T-cell (primary cell): Measurements from ENCODE around the gene GLIS1. TPM values are rescaled to one million over a fixed set of nuclear protein-coding genes. Genes with fewer than 3 reads are reported as not detected.

Experiments
- ATAC-seq, 4 experiments: fragments of 200-7000 bp in 3 of 4; fragments of 150-1000 bp in 1 of 4; cut with Tn5 transposase; replicated peaks in 1 of 4; 1 replicate in 3 of 4; 2 replicates in 1 of 4; pipeline ENCODE4 v1.10.0; 2021; ENCODE audit warnings: moderate library complexity in 3 of 4, mild to moderate bottlenecking in 2 of 4, moderate number of reproducible peaks in 1 of 4
- CTCF ChIA-PET, 2 donors: fragments of 300-600 bp; sonication (Branson Sonifier 250); formaldehyde crosslinking; loops; one replicate each; lab custom pipeline; 2022; ENCODE audit warnings: antibody characterized with exemption in 2 of 2; lab: Charles Lee
- POLR2A ChIA-PET, 2 donors: fragments of 300-600 bp; sonication (Branson Sonifier 250); formaldehyde crosslinking; loops; one replicate each; lab custom pipeline; 2022; ENCODE audit warnings: antibody characterized with exemption in 2 of 2; lab: Charles Lee
- DNase-seq, 35 experiments: peaks; one replicate each; pipeline versions ENCODE4 v3.0.0 to v3.0.0-alpha.2; 2013 to 2023
- H3K27ac ChIP-seq: one replicate; pipeline ENCODE4 v1.5.1; 2013; ENCODE audit warnings: low read length
- H3K27me3 ChIP-seq, 2 experiments: replicated peaks in 1 of 2; 1 replicate in 1 of 2; 2 replicates in 1 of 2; pipeline versions ENCODE4 v1.6.1 to v1.7.0; 2013; ENCODE audit warnings: low read length in 1 of 2, mixed read lengths in 1 of 2; ENCODE audit not compliant: control insufficient read depth in 2 of 2, insufficient read depth in 2 of 2; ENCODE audit errors: extremely low read depth in 1 of 2
- H3K36me3 ChIP-seq, 2 donors: 1 replicate in 1 of 2; 2 replicates in 1 of 2; pipeline versions ENCODE4 v1.6.1 to v1.7.0; 2013; ENCODE audit warnings: low read length in 1 of 2; ENCODE audit not compliant: control insufficient read depth in 2 of 2, insufficient read depth in 1 of 2; ENCODE audit errors: extremely low read depth in 1 of 2
- H3K4me1 ChIP-seq, 2 experiments: 1 replicate in 1 of 2; 2 replicates in 1 of 2; pipeline versions ENCODE4 v1.6.1 to v1.7.0; 2013; ENCODE audit warnings: low read length in 2 of 2, mixed read lengths in 1 of 2; ENCODE audit not compliant: insufficient read depth in 2 of 2, control insufficient read depth in 1 of 2; ENCODE audit errors: extremely low read depth in 1 of 2
- H3K4me3 ChIP-seq, 2 donors: 1 replicate in 1 of 2; 2 replicates in 1 of 2; pipeline versions ENCODE4 v1.5.1 to v1.7.0; 2013; ENCODE audit warnings: mild to moderate bottlenecking in 2 of 2, low read length in 1 of 2, moderate library complexity in 1 of 2; ENCODE audit not compliant: control insufficient read depth in 1 of 2; ENCODE audit errors: extremely low read depth in 1 of 2
- H3K9me3 ChIP-seq: 2 replicates; pipeline ENCODE4 v1.7.0; 2013
- H3K27ac Mint-ChIP-seq, 2 donors: one replicate each; pipeline ENCODE4 v1.8.0; 2020 to 2021; ENCODE audit warnings: mild to moderate bottlenecking in 2 of 2, mixed read lengths in 2 of 2
- H3K27me3 Mint-ChIP-seq, 2 donors: one replicate each; pipeline ENCODE4 v1.8.0; 2021 to 2022; ENCODE audit warnings: mixed read lengths in 2 of 2
- H3K36me3 Mint-ChIP-seq: one replicate; pipeline ENCODE4 v1.8.0; 2021; ENCODE audit warnings: mixed read lengths
- H3K4me1 Mint-ChIP-seq, 3 donors: one replicate each; pipeline ENCODE4 v1.8.0; 2020 to 2022; ENCODE audit warnings: mixed read lengths in 3 of 3, mild to moderate bottlenecking in 1 of 3
- H3K4me3 Mint-ChIP-seq, 3 donors: one replicate each; pipeline ENCODE4 v1.8.0; 2020 to 2022; ENCODE audit warnings: mild to moderate bottlenecking in 3 of 3, mixed read lengths in 3 of 3, moderate library complexity in 3 of 3
- H3K9me3 Mint-ChIP-seq, 3 donors: one replicate each; pipeline ENCODE4 v1.8.0; 2020 to 2022; ENCODE audit warnings: mixed read lengths in 3 of 3
- WGBS: methylation state at CpG from one replicate; pipeline ENCODE4 v1.1.5; 2013; ENCODE audit warnings: missing lambda C conversion rate; ENCODE audit not compliant: insufficient coverage; 5-methylcytosine and 5-hydroxymethylcytosine counted together
- total RNA-seq, 35 experiments: library from RNA in 6 of 35; stranded (reverse) in 6 of 35; fragments of 120-200 nt in 1 of 35; gene quantifications; one replicate each; pipeline versions ENCODE4 v1.2.1 to v1.2.4 and lab custom pipeline; 2013 to 2026

GLIS1 gene
- total RNA-seq, 5 donors from 2014 or later (not counting 1 experiment from before 2014, with no cell fraction given): not detected

DNA sequence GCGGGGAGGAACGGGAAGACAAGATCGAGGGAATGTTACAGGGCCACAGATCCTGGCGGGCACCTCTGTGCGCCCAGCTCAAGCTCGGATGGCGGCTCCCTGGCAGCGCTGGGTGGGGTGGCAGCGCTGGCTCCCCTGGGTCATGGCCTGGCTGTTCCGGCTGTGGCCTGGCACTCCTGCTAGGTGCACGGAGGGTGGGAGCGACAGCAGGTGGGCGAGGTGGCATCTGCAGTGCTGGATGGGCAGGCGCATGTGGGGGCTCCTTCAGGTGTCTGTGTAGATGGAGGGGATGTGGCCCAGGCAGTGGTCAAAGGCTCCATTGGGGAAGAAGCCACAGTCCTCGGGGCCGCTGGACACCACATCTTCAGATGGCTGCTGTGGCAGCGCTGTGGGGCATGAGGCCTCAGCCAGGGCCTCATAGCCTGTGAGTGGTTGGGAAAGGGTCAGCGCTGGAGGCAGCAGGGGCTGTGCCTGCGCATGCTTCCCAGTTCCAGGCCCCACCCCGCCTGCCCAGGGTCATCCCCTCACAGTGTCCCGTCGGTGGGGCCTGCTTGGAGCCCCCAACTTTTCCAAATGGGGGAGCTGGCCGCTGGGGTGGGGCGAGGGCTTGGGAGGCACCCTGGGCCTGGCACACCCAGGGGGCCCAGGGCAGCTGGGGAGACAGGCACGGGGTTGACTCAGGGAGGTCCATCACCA lies 232.5 kb downstream of the GLIS1 start:
- no peaks in the 10 kb centered on the region for H3K36me3 Mint-ChIP-seq
- H3K27me3 Mint-ChIP-seq: no peaks in the 10 kb centered on the region
- no peak for DNase-seq
- Histone ChIP-seq H3K36me3 (no peaks in the 10 kb centered on the region), H3K27ac (no peak overlapping the region), H3K4me1 (peaks cover 0 to 3% of the 10 kb centered on the region in 2 experiments), H3K9me3 (no peaks in the 10 kb centered on the region), H3K27me3 (peaks cover 0 to 6% of the 10 kb centered on the region in 2 experiments), H3K4me3 (no peak overlapping the region)
- CTCF ChIA-PET: no interaction called here
- H3K27ac Mint-ChIP-seq: no peak overlapping the region
- POLR2A ChIA-PET: no interaction called here
- H3K4me1 Mint-ChIP-seq: no peaks in the 10 kb centered on the region
- H3K4me3 Mint-ChIP-seq: no peak overlapping the region
- no peaks in the 10 kb centered on the region for H3K9me3 Mint-ChIP-seq
- no peak for ATAC-seq
- WGBS: 94% methylated on average over 22 of the region's 25 CpGs

DNA sequence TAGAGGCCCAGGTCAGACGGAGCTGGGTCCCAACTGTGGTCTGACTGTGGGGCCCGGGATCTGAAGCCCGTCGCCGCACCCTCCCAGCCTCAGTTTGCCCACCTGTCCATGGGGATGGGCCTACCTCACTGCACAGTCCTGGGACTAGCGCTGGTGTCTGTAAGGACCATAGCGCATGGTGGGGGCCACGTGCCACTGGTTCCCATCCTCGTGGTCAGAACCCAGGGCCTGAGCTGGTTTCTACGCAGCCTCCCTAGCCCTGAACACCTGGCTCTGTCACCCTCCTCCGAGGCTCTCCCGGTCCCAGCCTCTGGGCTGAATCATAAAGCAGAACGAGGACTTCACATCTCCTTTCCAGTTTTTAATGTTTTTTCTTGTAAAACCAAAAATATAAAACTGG lies 233.1 kb downstream of the GLIS1 start:
- WGBS: 82% methylated on average over 13 of the region's 13 CpGs
- Histone ChIP-seq H3K4me1 (peaks cover 0 to 3% of the 10 kb centered on the region in 2 experiments), H3K36me3 (no peaks in the 10 kb centered on the region), H3K4me3 (no peak overlapping the region), H3K27me3 (peaks cover 0 to 12% of the 10 kb centered on the region in 2 experiments), H3K27ac (no peak overlapping the region), H3K9me3 (no peaks in the 10 kb centered on the region)
- ATAC-seq (no peak), DNase-seq (no peak)
- H3K27me3 Mint-ChIP-seq: no peaks in the 10 kb centered on the region
- H3K4me1 Mint-ChIP-seq: no peaks in the 10 kb centered on the region
- H3K27ac Mint-ChIP-seq: no peak overlapping the region
- no peaks in the 10 kb centered on the region for H3K36me3 Mint-ChIP-seq
- H3K9me3 Mint-ChIP-seq: no peaks in the 10 kb centered on the region
- ChIA-PET POLR2A (no interaction called here), CTCF (no interaction called here)
- no peak overlapping the region for H3K4me3 Mint-ChIP-seq

DNA sequence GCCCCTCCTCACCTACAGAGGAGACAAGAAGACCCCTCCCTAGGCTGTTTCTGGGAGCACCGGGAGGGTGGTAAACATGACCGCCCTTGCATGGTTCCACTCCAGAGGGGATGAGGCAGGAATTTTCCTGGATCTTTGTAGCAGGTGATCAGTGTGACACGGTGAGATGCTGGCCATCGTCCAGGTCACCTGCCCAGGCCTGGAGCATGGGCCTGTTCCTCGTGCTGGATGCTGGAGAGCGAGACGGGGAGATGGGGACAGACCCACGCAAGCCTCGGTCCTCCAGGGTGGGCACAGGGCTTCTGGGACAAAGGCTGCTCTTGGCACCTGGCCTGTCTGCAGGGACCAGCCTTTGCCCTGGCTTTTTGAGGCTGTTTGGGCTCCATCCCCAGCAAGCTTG lies 233.6 kb downstream of the GLIS1 start:
- Histone ChIP-seq H3K4me3 (no peak overlapping the region), H3K27ac (no peak overlapping the region), H3K27me3 (peaks cover 0 to 17% of the 10 kb centered on the region in 2 experiments), H3K9me3 (no peaks in the 10 kb centered on the region), H3K4me1 (peaks cover 0 to 3% of the 10 kb centered on the region in 2 experiments), H3K36me3 (no peaks in the 10 kb centered on the region)
- ATAC-seq (no peak), DNase-seq (no peak)
- ChIA-PET CTCF (no interaction called here), POLR2A (no interaction called here)
- no peak overlapping the region for H3K4me3 Mint-ChIP-seq
- no peaks in the 10 kb centered on the region for H3K9me3 Mint-ChIP-seq
- WGBS: 88% methylated on average over 7 of the region's 9 CpGs
- H3K27me3 Mint-ChIP-seq: no peaks in the 10 kb centered on the region
- H3K4me1 Mint-ChIP-seq: no peaks in the 10 kb centered on the region
- H3K27ac Mint-ChIP-seq: no peak overlapping the region
- no peaks in the 10 kb centered on the region for H3K36me3 Mint-ChIP-seq

DNA sequence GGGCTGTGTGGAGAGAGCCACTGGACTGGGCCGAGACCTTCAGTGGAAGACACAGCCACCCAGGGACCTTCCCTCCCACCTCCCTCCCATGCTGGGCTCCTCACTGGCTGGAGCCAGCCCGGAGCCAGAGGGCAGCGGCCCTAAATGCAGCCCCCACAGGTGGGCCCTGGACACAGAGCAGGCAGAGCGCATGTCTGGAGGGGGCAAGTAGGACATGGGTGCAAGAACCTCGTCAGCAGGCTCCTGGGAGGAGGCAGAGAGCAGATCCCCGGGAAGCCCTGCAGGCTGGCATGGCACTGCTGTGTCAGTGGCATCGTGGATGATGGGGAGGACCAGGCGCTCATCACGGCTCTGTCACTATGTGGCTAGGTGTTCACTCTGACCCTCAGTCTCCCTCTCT lies 234.1 kb downstream of the GLIS1 start:
- H3K27me3 ChIP-seq: peaks cover 0 to 22% of the 10 kb centered on the region in 2 experiments
- ChIA-PET CTCF (no interaction called here), POLR2A (no interaction called here)
- no peaks in the 10 kb centered on the region for H3K9me3 ChIP-seq
- Mint-ChIP-seq H3K27me3 (no peaks in the 10 kb centered on the region), H3K36me3 (no peaks in the 10 kb centered on the region), H3K4me1 (no peaks in the 10 kb centered on the region), H3K27ac (no peak overlapping the region), H3K4me3 (no peak overlapping the region), H3K9me3 (no peaks in the 10 kb centered on the region)
- DNase-seq: no peak
- no peaks in the 10 kb centered on the region for H3K36me3 ChIP-seq
- 84% methylated on average over 3 of the region's 9 CpGs for WGBS
- H3K4me3 ChIP-seq: no peak overlapping the region
- no peak for ATAC-seq
- peaks cover 0 to 3% of the 10 kb centered on the region in 2 experiments for H3K4me1 ChIP-seq
- no peak overlapping the region for H3K27ac ChIP-seq

DNA sequence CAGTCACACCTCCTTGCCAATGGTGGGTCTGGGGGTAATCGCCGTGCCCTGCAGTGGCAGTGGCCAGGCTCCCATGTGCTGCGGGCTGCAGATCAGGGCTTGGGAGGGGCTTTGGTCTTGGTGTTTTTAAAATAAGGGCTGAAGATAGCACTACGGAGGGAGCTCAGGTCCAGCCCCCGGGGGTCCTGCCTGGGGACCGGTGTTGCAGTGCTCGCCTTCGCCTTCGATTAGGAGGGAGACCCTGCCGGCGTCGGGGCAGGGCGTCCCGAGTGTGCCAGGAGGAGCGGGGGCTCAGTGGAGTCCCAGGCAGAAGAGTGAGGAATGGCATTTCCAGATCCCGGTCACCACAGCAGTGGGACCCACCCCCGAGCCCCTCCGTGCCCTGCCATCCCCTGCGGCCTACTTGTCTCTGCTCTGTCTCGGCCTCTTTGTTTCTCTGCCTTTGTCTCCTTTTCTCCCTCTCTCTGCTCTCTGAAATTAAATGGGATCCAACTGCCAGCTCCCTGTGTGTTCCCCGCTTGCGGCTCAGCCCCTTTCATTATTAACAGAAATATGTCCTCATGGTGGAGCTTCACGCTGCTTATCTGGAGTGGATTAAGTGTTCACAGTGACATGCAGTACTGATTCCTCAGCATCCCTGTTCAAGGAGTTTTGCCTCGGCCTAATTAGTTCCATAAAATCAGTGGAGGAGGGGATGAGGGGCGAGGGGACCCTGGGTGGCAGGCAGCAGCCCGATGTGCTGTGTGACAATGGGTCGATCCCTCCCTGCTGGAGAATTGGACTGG lies 235.3 kb downstream of the GLIS1 start:
- H3K9me3 Mint-ChIP-seq: no peaks in the 10 kb centered on the region
- Histone ChIP-seq H3K27me3 (peaks cover 0 to 26% of the 10 kb centered on the region in 2 experiments), H3K36me3 (no peaks in the 10 kb centered on the region), H3K9me3 (no peaks in the 10 kb centered on the region), H3K4me3 (no peak overlapping the region), H3K4me1 (peaks cover 0 to 13% of the 10 kb centered on the region in 2 experiments), H3K27ac (no peak overlapping the region)
- DNase-seq (no peak), ATAC-seq (no peak)
- no peaks in the 10 kb centered on the region for H3K27me3 Mint-ChIP-seq
- POLR2A ChIA-PET: no interaction called here
- H3K4me1 Mint-ChIP-seq: peaks cover 0 to 7% (median 0%) of the 10 kb centered on the region in 3 donors
- no peaks in the 10 kb centered on the region for H3K36me3 Mint-ChIP-seq
- H3K4me3 Mint-ChIP-seq: no peak overlapping the region
- H3K27ac Mint-ChIP-seq: no peak overlapping the region
- 93% methylated on average over 21 of the region's 27 CpGs for WGBS
- CTCF ChIA-PET: no interaction called here

DNA sequence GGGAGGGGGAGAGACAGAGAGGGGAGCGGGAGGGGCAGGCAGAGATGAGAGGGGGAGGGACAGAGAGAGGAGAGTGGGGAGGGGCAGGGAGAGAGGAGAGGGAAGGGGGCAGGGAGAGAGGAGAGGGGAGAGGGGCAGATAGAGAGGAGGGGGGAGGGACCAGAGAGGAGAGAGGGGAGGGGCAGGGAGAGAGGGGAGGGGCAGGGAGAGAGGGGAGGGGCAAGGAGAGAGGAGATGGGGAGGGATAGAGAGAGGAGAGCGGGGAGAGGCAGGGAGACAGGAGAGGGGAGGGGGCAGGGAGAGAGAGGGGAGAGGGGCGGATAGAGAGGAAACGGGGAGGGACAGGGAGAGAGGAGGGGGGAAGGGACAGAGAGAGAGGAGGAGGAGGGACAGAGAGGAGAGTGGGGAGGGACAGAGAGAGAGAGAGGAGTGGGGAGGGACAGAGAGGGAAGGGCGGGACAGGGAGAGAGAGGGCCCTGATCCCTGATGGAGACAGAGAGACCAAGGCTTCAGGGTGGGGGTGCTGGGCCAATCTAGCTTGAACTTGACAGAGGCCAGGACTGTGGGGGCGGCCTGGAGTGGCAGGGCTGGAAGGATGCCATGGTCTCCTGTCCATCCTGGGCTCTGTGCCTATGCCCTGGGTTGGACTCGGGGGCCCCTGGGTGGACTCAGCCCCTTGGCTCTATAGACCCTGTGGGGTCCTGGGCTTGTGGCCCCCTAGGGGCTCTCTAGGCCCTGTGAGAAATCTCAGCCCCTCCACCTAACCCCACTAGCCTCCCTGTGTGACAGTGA lies 236.1 kb downstream of the GLIS1 start:
- Mint-ChIP-seq H3K27me3 (no peaks in the 10 kb centered on the region), H3K4me1 (peaks cover 0 to 7% (median 0%) of the 10 kb centered on the region in 3 donors)
- POLR2A ChIA-PET: no interaction called here

More for the DNA sequence above, 236.1 kb downstream of the GLIS1 start:
- CTCF ChIA-PET: no interaction called here
- H3K9me3 Mint-ChIP-seq: no peaks in the 10 kb centered on the region
- peaks cover 0 to 16% of the 10 kb centered on the region in 2 experiments for H3K4me1 ChIP-seq
- H3K4me3 Mint-ChIP-seq: no peak overlapping the region
- WGBS: 73% methylated on average over 6 of the region's 7 CpGs
- no peaks in the 10 kb centered on the region for H3K9me3 ChIP-seq
- H3K27me3 ChIP-seq: peaks cover 0 to 26% of the 10 kb centered on the region in 2 experiments
- no peak for DNase-seq
- no peak overlapping the region for H3K27ac ChIP-seq
- no peak overlapping the region for H3K27ac Mint-ChIP-seq
- ATAC-seq: no peak
- H3K4me3 ChIP-seq: no peak overlapping the region
- no peaks in the 10 kb centered on the region for H3K36me3 Mint-ChIP-seq
- H3K36me3 ChIP-seq: no peaks in the 10 kb centered on the region
